GM04503 (cell line): Measurements from ENCODE around the gene TAGLN.
"Not testable (repeated sequence)": the region's sequence is repeated elsewhere in the genome, so short reads cannot be mapped to it uniquely, and the experiment has no call there.

ENCODE experiments used
- DNase-seq: peaks from one replicate; pipeline ENCODE4 v3.0.0-alpha.2; 2012; ENCODE audit warnings: low read depth

The TAGLN gene

DNA sequence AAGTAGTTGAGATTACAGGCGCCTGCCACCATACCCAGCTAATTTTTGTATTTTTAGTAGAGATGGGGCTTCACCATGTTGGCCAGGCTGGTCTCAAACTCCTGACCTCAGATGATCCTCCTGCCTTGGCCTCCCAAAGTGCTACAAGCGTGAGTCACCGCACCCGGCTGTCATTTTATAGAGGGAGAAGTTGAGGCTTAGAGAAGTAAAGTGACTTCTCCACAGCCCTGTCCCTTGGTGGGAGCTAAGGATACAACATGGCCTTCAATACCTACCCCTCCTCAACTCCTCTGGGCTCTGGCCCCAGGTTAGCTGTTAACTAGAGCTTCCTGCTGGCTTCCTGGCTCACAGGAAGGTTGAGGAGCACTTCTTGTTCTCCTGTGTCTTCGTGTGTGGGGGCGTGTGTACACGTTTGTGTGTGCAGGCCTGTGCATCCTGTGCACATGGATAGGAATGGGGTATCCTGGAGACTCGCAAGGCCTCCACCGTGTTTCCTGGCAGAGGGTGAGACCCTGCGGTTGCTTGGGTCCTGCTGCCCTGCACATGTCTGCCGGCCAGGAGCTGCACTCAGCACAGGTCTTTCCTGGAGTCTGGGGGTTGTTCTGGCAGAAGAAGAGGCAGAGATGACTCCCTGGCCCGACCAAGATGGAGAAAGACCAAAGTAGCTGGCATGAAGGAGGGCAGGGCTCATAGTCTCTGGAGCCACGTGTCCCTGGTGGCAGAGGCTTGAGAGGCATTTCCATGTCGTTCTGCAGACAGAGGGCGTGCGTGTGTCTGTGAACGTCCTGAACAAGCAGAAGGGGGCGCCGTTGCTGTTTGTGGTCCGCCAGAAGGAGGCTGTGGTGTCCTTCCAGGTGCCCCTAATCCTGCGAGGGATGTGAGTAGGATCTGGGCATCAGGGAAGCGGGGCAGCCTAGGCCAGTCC is 18.2 kb upstream of the TAGLN start:
- DNase-seq: no peak

DNA sequence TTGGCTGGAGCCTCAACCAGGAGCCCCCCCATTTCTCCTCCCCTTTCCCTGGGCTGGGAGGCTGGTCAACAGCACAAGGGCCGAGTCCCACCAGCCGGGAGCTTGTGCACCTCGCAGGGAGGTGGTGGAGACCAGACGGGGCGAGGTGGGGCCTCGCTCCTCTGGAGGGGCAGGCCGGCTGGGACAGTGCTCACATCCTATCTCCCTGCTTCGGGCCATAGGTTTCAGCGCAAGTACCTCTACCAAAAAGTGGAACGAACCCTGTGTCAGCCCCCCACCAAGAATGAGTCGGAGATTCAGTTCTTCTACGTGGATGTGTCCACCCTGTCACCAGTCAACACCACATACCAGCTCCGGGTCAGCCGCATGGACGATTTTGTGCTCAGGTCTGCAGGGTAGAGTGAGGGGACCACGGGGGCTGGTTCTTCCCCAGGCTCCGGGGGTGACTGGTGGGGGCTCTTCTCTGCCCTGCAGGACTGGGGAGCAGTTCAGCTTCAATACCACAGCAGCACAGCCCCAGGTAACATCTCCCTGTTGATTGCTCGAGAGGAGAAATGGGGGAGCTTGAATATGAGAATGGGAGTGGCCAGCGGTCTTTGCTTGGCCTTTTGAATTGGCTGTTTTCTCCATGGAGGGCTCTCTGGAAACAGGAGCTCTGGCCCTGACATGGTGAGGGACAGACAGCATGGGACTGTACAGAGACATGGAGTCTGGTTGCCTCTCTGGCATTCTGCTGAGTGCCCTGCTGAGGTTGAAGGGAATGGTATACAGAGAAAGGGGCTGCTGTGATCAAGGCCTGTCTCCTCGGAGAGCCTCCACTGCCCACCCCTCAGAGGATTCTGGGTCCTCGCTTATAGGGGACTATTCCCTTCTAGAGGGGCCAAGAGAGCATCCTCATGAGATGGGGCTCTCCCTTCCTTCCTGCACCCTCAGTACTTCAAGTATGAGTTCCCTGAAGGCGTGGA is 17.3 kb upstream of the TAGLN start:
- DNase-seq: no peak

DNA sequence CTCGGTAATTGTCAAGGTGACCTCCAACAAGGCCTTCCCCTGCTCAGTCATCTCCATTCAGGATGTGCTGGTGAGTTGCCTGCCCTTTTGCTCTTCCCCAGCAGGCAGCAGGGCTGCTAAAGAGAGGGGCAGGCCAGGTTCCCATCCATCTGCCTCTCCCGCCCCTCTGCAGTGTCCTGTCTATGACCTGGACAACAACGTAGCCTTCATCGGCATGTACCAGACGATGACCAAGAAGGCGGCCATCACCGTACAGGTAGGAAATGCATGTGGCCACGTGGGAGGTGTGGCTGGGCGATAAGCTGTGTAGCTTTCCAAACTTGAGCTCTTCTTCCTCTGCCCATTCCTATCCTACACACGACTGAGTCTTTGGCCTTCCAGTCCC is 16.6 kb upstream of the TAGLN start:
- DNase-seq: no peak

DNA sequence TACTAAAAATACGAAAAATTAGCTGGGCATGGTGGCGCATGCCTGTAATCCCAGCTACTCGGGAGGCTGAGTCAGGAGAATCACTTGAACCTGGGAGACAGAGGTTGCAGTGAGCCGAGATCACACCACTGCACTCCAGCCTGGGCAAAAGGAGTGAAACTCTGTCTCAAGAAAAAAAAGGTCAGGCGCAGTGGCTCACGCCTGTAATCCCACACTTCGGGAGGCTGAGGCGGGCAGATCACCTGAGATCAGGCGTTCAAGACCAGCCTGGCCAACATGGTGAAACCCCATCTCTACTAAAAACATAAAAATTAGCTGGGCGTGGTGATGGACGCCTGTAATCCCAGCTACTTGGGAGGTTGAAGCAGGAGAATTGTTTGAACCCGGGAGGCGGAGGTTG is 16.0 kb upstream of the TAGLN start:
- DNase-seq: not testable (repeated sequence)

DNA sequence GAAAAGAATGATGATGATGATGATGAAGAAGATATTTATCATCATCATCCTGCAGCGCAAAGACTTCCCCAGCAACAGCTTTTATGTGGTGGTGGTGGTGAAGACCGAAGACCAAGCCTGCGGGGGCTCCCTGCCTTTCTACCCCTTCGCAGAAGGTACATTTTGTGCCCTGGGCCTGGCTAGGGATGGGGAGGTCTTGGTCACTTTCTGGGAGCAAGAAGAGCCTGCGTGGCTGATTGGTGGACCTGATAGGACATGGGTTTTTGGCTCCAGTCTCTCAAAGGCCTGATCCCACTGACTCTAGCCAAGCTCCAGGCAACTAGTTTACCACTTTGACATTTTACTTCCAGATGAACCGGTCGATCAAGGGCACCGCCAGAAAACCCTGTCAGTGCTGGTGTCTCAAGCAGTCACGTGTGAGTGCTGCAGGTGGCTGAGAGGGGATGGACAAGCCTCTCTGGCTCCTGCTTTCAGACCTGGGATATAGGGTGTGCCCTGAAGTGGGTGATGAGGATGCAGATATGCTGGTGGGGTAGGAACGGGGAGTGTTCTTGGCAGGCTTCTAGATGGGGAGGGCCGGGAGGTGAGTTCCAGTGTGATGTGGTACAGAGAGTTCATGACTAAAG is 15.3 kb upstream of the TAGLN start:
- DNase-seq: no peak

DNA sequence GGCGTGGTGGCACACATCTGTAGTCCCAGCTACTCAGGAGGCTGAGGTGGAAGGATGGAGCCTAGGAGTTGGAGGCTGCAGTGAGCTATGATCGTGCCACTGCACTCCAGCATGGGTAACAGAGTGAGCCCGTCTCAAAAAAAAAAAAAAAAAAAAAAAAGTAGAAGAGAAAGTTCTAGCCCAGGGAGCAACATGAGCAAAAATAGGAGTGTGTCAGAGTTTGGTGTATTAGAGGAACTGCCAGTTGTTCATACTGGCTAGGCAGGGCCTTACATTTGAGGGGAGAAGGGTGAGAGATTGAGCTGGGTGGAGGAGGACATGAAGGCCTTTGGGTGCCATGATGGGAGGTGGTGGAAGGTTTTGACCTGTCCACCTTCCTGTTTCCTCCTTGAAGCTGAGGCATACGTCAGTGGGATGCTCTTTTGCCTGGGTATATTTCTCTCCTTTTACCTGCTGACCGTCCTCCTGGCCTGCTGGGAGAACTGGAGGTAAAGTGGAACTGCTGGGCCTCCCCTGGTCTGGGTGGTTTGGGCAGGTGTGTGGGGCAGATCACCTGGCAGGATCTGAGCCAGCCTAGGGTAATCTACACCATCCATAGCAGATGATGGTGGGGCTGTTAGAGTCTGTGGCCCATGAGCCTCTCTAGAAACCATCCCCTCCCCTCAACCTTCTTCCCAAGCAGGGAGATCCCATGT is 13.3 kb upstream of the TAGLN start:
- DNase-seq: no peak

DNA sequence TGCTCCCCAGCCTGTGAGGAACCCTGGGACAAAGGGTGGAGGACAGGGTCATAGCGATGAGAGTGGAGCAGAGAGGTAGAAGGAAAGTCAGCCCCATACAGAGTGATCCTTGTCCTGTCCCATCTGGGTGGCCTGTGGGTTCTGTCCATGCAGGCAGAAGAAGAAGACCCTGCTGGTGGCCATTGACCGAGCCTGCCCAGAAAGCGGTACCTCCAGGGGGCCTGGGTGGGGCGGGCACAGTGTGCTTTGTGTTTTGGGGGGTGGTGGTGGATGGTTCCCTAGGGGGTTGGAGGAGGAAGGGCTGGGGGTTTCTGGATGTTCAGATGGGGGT is 12.8 kb upstream of the TAGLN start:
- DNase-seq: no peak

DNA sequence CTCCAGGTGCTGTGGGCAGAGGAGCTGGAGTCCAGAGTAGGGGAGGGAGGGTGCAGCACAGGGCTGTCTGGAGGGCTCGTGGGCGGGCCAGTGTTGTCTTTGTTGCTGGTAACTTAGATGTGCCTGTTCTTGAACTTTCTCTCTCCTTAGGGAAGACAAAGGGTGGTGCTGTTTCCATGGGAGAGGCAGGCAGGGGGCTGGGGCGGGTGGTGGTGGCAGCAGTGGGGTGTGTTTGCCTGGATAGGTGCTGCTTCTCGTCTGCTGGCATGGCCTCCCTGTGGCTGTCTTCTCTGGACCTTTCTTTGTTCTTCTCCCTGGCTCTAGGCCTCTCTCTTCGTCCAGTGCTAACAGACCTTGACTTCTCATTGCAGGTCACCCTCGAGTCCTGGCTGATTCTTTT is 12.2 kb upstream of the TAGLN start:
- no peak for DNase-seq

DNA sequence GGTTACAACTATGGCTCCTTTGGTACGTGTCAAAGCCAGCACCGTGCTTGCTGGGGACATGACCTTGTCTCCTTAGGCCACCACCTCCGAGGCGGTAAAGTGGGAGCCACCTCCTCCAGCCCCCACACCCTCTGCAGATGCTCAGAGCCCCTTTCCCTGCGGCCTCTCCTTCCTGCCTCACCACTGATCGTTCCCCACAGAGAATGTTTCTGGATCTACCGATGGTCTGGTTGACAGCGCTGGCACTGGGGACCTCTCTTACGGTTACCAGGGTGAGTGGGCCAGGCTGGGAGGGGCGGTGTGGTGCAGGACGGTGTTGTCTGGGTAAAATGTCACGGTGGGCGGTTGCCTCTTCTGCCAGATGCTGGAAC is 11.8 kb upstream of the TAGLN start:
- no peak for DNase-seq

DNA sequence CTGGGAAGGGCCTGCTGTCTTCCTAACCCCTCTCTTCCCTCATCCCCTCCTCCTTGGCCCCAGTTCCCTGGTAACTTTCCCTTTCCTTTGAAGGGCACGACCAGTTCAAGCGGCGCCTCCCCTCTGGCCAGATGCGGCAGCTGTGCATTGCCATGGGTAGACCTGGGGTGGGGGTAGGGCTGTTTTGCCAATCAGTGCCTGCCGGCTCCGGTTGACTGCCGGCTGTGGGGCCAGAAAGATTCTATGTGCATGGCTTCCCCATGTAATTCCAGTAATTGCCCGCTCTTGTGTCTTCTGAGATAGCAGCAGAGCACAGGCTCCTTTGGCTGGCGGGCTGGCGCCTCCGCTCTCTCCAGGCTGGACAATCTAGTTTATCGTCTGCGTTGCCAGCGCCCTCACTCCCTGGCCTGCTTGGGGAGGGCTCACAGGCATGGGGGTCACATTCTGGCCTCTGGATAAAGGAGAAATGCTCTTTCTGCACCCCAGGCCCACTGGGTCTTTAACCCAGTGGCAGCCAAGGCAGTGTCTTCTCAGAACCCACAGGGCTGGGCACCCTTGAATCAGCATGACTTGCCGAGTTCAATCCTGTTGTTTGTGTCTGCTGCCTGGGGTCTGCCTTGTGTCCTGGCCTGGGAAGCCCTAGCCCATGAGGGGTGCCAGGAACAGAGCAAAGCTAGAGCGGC is 11.2 kb upstream of the TAGLN start:
- no peak for DNase-seq

DNA sequence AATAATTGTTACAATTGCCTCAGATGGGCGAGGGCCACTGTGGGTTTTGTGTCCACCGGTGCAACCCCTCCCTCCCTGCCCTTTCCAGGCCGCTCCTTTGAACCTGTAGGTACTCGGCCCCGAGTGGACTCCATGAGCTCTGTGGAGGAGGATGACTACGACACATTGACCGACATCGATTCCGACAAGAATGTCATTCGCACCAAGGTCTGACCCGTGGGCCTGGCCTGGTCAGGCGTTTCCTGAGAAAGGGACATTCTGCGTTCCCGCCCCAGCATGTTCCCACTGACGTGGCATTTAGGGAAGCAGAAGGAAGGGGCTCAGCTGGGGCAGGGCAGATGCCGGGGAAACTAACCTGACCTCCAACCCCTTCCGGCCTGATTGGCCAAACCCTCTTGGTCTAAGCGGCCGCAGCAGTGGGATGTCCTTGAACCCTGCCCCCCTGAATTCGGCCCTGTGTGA is 10.5 kb upstream of the TAGLN start:
- DNase-seq: no peak

DNA sequence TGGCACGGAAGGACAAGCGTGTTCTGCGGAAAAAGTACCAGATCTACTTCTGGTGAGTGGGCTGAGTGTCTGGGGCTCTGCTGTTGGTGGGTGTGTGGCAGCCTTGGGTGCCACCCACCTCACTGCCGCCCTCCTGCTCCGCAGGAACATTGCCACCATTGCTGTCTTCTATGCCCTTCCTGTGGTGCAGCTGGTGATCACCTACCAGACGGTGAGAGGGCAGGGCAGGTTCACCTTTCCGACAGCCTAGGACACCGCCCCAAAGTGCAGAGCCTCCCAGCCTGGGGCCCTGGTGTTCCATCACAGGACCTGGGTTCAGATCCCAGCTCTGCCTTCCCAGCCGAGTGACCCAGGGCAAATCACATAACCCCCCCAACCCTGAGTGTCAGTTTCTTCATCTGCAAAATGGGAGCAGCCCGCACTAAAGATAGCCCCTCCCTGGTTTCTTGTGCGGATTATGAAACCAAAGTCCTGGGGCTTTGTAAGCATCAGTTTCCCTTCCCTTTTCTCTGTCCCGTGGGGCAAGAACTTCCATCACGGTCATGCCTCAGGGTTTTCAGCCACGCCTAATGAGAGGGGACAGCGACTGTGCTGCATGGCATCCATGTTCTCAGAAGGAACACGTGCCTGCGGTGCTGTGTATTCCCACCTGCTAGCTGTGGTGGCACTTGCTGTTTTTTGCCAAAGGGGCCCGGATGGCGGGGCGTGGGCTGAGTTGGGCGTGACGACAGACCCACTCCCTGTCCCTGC is 9.8 kb upstream of the TAGLN start:
- no peak for DNase-seq

DNA sequence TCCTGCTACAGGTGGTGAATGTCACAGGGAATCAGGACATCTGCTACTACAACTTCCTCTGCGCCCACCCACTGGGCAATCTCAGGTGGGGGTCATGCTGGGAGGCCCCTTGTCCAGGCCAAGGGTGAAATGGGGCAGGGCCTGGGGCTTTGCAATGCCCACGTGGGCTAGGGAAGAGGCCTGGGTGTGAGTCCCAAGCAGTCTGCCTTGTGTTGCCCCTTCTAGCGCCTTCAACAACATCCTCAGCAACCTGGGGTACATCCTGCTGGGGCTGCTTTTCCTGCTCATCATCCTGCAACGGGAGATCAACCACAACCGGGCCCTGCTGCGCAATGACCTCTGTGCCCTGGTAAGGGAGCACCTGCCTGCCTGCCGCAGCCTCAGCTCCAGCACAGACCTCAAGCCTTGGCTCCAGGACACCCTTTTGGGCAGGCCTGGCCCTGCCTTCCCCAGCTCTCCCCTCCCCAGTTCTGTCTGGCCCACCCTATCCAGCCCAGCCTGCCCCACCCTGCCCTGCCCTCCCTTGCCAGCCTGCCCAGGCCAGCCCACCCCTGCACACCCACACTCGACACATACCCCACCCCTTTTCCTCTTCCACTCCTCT is 9.1 kb upstream of the TAGLN start:
- DNase-seq: no peak

DNA sequence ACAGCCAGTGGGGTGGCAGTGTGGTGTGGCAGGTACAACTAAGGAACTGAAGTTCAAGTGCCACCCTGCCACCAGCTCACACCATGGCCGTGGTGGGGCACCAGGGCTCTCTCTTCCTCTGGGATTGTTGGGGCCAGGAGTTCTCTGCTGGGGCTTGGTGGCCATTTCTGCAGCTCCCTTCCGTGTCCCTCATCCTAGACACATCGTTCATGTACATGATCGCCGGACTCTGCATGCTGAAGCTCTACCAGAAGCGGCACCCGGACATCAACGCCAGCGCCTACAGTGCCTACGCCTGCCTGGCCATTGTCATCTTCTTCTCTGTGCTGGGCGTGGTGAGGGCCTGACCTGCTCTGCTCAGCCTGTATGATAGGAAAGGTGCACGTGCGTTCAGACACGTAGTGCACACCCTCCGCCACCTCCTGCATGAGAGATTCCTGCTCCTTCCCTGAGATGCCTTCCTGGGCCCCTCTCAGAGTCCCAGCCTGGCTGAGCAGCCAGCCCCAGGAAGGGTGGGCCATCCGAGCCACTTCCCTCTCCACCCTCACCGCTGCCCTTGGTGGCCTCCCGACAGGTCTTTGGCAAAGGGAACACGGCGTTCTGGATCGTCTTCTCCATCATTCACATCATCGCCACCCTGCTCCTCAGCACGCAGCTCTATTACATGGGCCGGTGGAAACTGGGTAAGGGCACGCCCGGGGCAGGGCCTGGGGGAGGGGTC is 7.3 kb upstream of the TAGLN start:
- no peak for DNase-seq

DNA sequence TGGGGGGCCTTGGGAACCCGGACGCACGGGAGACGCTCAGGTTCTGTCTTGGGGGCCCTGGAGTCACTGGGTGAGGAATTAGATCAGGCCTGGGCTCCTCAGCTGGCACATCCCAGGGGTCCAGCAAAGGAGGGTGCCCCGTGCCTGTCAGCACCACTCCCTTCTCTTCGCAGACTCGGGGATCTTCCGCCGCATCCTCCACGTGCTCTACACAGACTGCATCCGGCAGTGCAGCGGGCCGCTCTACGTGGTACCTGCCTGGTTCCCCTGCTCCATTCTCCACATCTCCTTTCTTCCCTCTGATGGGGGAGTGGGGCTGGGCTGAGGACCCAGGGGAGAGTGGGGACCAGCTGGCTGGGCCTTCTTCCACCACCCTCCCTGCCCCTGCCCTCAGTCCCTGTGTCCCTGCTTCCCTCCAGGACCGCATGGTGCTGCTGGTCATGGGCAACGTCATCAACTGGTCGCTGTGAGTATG is 6.7 kb upstream of the TAGLN start:
- no peak for DNase-seq

DNA sequence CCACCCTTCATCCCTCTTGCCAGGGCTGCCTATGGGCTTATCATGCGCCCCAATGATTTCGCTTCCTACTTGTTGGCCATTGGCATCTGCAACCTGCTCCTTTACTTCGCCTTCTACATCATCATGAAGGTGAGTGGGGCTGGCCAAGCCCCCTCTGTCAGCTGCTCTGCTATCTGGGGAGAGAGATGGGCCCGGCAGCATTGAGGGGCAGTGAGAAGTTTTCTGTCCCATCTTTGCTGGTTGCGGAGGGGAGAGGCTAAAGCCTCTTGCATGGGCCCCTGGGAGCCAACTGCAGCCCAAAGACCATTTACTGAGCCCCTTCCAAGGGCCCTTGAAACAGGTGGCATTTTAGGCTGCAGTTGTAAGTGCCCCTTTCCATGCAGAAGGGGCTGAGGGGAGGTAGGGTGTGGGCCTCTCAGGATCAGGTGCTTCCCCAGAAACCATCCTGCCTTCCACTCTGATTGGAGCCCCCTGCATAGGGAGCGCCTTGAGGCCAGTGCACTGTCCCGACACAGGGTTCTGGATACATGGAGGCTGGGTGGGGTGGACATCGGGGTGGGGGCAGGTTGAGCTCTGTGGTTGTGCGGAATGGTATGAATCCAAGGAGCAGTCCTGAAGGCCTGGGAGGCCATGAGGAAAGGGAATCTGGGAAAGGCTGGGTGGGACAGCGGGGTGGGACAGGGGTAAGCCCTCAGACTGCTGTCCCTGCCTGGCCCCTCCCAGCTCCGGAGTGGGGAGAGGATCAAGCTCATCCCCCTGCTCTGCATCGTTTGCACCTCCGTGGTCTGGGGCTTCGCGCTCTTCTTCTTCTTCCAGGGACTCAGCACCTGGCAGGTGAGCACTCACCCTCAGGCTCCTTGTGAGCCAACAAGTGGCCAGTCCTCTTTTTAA is 5.8 kb upstream of the TAGLN start:
- DNase-seq: no peak

DNA sequence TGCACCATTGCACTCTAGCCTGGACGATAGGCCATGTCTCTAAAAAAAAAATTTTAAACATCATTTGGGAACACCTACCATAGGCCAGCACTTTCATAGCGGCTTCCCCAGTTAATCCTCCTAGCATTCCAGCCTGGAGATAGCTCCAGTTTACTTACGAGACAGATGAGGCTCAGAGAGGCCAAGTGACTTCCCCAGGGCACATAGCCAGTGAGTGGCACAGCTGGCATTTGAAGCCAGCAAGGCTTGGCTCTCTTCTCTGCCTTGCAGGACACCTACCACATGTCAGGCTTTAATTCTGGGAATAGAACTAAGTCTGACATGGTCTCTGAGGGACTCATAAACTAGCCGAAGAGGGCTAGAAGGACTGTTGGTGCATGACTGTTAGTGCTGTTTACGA is 4.9 kb upstream of the TAGLN start:
- no peak for DNase-seq

DNA sequence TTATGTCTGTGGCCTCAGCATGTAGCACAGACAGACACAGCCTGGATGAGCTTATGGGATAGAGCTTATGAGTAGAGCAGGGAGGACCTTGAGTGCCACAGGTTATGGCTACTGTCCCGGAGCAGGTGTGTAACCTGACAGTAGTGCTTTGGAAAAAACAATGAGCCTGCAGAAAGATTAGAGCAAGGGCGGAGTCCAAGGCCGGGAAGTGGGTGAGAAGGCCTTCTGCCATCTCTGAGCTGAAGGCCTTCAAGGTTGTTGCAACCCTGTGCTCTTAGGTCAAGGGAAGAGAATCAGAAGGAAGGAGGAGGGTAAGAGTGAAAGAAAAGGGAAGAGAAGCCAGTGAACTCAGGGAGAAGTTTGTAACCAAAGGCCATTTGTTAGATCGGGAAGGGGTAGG is 3.9 kb upstream of the TAGLN start:
- DNase-seq: no peak
